SK-N-SH treated with all-trans-retinoic acid at 6 μM for 48 hours (cell line): ENCODE data around the gene BLTP1.

ENCODE experiments used
- ATAC-seq: fragments of 200-7000 bp; cut with Tn5 transposase; 3 replicates; pipeline ENCODE4 v1.9.1; 2020; ENCODE audit warnings: mild to moderate bottlenecking, moderate library complexity
- ARNTL ChIP-seq: fragments of 450-650 bp; formaldehyde crosslinking; IDR thresholded peaks from 2 replicates; pipeline ENCODE4 v1.5.0; 2020; ENCODE audit warnings: low read depth, mild to moderate bottlenecking, moderate library complexity, borderline replicate concordance
- BACH2 ChIP-seq: fragments of 250-450 bp; sonication (Bioruptor Pico); IDR thresholded peaks from 2 replicates; pipeline ENCODE4 v1.9.0; 2021; ENCODE audit warnings: mild to moderate bottlenecking, borderline replicate concordance
- CREB5 ChIP-seq: fragments of 250-450 bp; sonication (Bioruptor Pico); IDR thresholded peaks from 2 replicates; pipeline ENCODE4 v1.5.1; 2020; ENCODE audit warnings: low read depth, mild to moderate bottlenecking, moderate library complexity
- CSDC2 ChIP-seq: fragments of 250-450 bp; sonication (Bioruptor Pico); IDR thresholded peaks from 2 replicates; pipeline ENCODE4 v1.5.0; 2020; ENCODE audit warnings: mild to moderate bottlenecking, moderate library complexity
- CSRNP3 ChIP-seq: fragments of 250-450 bp; sonication (Bioruptor Pico); IDR thresholded peaks from 2 replicates; pipeline ENCODE4 v1.5.1; 2021; ENCODE audit warnings: mild to moderate bottlenecking, moderate library complexity
- GLIS3 ChIP-seq: fragments of 250-450 bp; sonication (Bioruptor Pico); IDR thresholded peaks from 2 replicates; pipeline ENCODE4 v1.5.0; 2020; ENCODE audit warnings: mild to moderate bottlenecking, moderate library complexity
- OSR1 ChIP-seq: fragments of 250-450 bp; sonication (Bioruptor Pico); IDR thresholded peaks from 2 replicates; pipeline ENCODE4 v1.8.0; 2022; ENCODE audit warnings: moderate library complexity, mild to moderate bottlenecking, inconsistent platforms
- PATZ1 ChIP-seq: fragments of 250-450 bp; sonication (Bioruptor Pico); IDR thresholded peaks from 2 replicates; pipeline ENCODE4 v1.8.0; 2020; ENCODE audit warnings: mild to moderate bottlenecking, moderate library complexity, borderline replicate concordance
- POU6F1 ChIP-seq: fragments of 250-450 bp; sonication (Bioruptor Pico); IDR thresholded peaks from 2 replicates; pipeline ENCODE4 v1.8.0; 2021; ENCODE audit warnings: low read depth, mild to moderate bottlenecking, moderate library complexity, borderline replicate concordance
- PPARA ChIP-seq: fragments of 250-450 bp; sonication (Bioruptor Pico); IDR thresholded peaks from 2 replicates; pipeline ENCODE4 v1.5.0; 2020; ENCODE audit warnings: mild to moderate bottlenecking, borderline replicate concordance
- RARB ChIP-seq: fragments of 250-450 bp; sonication (Bioruptor Pico); IDR thresholded peaks from 2 replicates; pipeline ENCODE4 v1.8.0; 2021; ENCODE audit warnings: mild to moderate bottlenecking, moderate library complexity
- SNAI2 ChIP-seq: fragments of 250-450 bp; sonication (Bioruptor Pico); IDR thresholded peaks from 2 replicates; pipeline ENCODE4 v1.5.0; 2020; ENCODE audit warnings: mild to moderate bottlenecking, moderate library complexity
- TCF4 ChIP-seq: fragments of 250-450 bp; sonication (Bioruptor Pico); IDR thresholded peaks from 2 replicates; pipeline ENCODE4 v1.8.0; 2021; ENCODE audit warnings: mild to moderate bottlenecking, moderate library complexity, borderline replicate concordance
- TOX ChIP-seq: fragments of 250-450 bp; sonication (Bioruptor Pico); IDR thresholded peaks from 2 replicates; pipeline ENCODE4 v1.8.0; 2021; ENCODE audit warnings: mild to moderate bottlenecking, moderate library complexity, borderline replicate concordance
- ZC3H10 ChIP-seq: fragments of 250-450 bp; sonication (Bioruptor Pico); IDR thresholded peaks from 2 replicates; pipeline ENCODE4 v1.5.1; 2021; ENCODE audit warnings: mild to moderate bottlenecking, moderate library complexity
- ZFP3 ChIP-seq: fragments of 250-450 bp; sonication (Bioruptor Pico); IDR thresholded peaks from 2 replicates; pipeline ENCODE4 v1.5.0; 2020; ENCODE audit warnings: mild to moderate bottlenecking, moderate library complexity
- ZNF565 ChIP-seq: fragments of 450-650 bp; formaldehyde crosslinking; conservative IDR thresholded peaks from 2 replicates; pipeline ENCODE4 v1.5.0; 2020; ENCODE audit warnings: low read depth, mild to moderate bottlenecking, moderate library complexity
- ZNF70 ChIP-seq: fragments of 450-650 bp; formaldehyde crosslinking; IDR thresholded peaks from 2 replicates; pipeline ENCODE4 v1.5.0; 2020; ENCODE audit warnings: mild to moderate bottlenecking, moderate library complexity
- TF ChIP-seq, protein P1 (sequence below): fragments of 250-450 bp; sonication (Bioruptor Pico); IDR thresholded peaks from 2 replicates; pipeline ENCODE4 v1.5.0; 2020; ENCODE audit warnings: mild to moderate bottlenecking, moderate library complexity

BLTP1 gene

DNA sequence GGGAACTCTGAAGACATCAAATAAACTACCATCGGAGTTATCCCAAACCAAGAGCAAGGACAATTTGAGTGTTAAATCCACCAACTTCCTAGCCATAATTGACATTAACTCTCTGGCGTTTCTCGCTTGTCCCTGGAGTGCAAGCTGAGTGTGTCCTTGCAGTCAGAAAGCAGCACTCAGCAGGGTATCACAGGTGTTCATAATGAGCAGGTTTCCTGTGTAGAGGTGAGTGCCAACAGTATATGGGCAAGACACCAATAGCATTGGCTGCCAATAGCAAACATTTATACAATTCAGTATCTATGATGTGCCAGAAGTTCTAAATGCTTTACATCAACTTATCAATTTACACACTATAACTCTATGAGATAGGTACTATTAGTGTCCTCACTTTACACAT is 11.2 kb downstream of the BLTP1 start:
- no peak for TF ChIP-seq ZNF565 (CRISPR knock-in tag)
- no peak for TF ChIP-seq CSDC2 (CRISPR knock-in tag)
- TF ChIP-seq ZNF70 (CRISPR knock-in tag), result no peak
- no peak for TF ChIP-seq RARB (CRISPR knock-in tag)
- TF ChIP-seq TOX (CRISPR knock-in tag), result no peak
- TF ChIP-seq ZFP3, result no peak
- TF ChIP-seq POU6F1 (CRISPR knock-in tag), result no peak
- no peak for TF ChIP-seq OSR1 (CRISPR knock-in tag)
- TF ChIP-seq CREB5, result no peak
- TF ChIP-seq, protein P1, sequence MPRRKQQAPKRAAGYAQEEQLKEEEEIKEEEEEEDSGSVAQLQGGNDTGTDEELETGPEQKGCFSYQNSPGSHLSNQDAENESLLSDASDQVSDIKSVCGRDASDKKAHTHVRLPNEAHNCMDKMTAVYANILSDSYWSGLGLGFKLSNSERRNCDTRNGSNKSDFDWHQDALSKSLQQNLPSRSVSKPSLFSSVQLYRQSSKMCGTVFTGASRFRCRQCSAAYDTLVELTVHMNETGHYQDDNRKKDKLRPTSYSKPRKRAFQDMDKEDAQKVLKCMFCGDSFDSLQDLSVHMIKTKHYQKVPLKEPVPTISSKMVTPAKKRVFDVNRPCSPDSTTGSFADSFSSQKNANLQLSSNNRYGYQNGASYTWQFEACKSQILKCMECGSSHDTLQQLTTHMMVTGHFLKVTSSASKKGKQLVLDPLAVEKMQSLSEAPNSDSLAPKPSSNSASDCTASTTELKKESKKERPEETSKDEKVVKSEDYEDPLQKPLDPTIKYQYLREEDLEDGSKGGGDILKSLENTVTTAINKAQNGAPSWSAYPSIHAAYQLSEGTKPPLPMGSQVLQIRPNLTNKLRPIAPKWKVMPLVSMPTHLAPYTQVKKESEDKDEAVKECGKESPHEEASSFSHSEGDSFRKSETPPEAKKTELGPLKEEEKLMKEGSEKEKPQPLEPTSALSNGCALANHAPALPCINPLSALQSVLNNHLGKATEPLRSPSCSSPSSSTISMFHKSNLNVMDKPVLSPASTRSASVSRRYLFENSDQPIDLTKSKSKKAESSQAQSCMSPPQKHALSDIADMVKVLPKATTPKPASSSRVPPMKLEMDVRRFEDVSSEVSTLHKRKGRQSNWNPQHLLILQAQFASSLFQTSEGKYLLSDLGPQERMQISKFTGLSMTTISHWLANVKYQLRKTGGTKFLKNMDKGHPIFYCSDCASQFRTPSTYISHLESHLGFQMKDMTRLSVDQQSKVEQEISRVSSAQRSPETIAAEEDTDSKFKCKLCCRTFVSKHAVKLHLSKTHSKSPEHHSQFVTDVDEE (CRISPR knock-in tag), result no peak
- TF ChIP-seq ZC3H10 (CRISPR knock-in tag), result no peak
- TF ChIP-seq PATZ1 (CRISPR knock-in tag), result no peak
- no peak for TF ChIP-seq CSRNP3 (CRISPR knock-in tag)
- no peak for TF ChIP-seq PPARA (CRISPR knock-in tag)
- TF ChIP-seq GLIS3 (CRISPR knock-in tag), result no peak
- no peak for TF ChIP-seq ARNTL (CRISPR knock-in tag)
- TF ChIP-seq TCF4 (CRISPR knock-in tag), result no peak
- ATAC-seq, result no peak

DNA sequence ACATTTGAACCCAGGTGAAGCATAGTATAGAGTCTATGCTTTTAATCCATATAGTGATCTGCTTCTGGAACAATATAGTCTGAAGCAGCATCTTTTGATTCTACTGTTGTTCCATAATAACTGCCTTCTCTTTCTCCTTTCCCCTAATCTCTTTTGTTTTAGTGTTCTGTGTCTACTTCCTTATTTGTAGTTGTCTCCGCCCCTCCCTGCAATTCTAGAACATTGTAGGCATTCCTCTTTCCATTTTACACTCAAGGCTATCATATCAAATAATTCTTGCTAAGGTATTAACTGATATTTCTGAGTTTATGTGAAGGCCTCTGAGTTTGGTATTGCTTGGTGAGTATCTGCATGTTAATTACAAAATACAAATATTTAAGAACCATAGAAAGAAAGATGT is 11.6 kb downstream of the BLTP1 start:
- ATAC-seq, result no peak
- TF ChIP-seq BACH2 (no peak), ZC3H10 (CRISPR knock-in tag) (no peak), CSDC2 (CRISPR knock-in tag) (no peak), GLIS3 (CRISPR knock-in tag) (no peak), ZFP3 (no peak), ZNF70 (CRISPR knock-in tag) (no peak), RARB (CRISPR knock-in tag) (no peak), ARNTL (CRISPR knock-in tag) (no peak), TOX (CRISPR knock-in tag) (no peak), POU6F1 (CRISPR knock-in tag) (no peak), CSRNP3 (CRISPR knock-in tag) (no peak), TCF4 (CRISPR knock-in tag) (no peak), CREB5 (no peak), OSR1 (CRISPR knock-in tag) (no peak), PATZ1 (CRISPR knock-in tag) (no peak), SNAI2 (CRISPR knock-in tag) (no peak), PPARA (CRISPR knock-in tag) (no peak)
